HFF-Myc (cell line): ENCODE results near the gene ABHD11.

Source experiments
- DNase-seq: peaks from one replicate; pipeline ENCODE4 v3.0.0-alpha.2; 2011; ENCODE audit warnings: low read depth; ENCODE audit errors: extremely low read depth
- H3K4me3 ChIP-seq: replicated peaks from 2 replicates; pipeline ENCODE4 v1.5.1; 2011; ENCODE audit warnings: low read depth, mild to moderate bottlenecking, control low read depth, low read length
- TF ChIP-seq, protein P1 (sequence below): IDR thresholded peaks from 2 replicates; pipeline ENCODE4 v1.5.1; 2012; ENCODE audit warnings: mild to moderate bottlenecking, low read depth, low read length, control low read depth; ENCODE audit errors: missing control alignments

ABHD11 gene

DNA sequence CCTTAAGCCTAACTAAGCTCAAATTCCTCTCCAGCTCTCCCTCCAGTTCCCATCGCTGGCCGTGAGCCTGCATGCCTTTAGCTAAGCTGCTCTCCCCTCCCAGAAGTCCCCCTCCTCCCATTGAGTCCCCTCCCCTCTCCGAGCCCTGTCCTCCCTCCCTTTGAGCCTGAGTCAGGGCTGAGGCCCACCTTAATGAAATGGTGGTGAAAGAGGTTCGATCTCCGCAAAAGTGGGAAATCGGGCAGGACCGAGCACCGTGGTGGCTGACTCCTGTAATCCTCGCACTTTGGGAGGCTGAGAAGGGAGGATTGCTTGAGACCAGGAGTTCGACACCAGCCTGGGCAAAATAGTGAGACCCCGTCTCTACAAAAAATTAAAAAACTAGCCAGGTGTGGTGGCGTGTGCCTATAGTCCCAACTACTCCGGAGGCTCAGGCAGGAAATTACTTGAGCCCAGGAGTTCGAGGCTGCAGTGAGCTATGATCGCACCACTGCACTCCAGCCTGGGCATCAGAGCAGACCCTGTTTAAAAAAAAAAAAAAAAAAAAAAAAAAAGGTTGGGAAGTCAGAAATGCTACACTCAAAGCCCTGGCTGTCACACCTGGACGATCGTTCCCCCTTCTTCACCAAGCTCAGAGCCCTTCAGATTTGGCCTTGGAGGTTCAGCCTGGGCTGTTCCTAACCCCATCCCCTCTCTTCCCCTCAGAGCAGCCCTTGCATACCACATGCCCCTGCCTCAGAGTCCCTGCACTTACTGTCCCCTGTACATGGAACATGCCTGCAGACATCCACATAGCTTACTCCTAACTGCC lies 32.5 kb upstream of the ABHD11 start:
- TF ChIP-seq, protein P1, sequence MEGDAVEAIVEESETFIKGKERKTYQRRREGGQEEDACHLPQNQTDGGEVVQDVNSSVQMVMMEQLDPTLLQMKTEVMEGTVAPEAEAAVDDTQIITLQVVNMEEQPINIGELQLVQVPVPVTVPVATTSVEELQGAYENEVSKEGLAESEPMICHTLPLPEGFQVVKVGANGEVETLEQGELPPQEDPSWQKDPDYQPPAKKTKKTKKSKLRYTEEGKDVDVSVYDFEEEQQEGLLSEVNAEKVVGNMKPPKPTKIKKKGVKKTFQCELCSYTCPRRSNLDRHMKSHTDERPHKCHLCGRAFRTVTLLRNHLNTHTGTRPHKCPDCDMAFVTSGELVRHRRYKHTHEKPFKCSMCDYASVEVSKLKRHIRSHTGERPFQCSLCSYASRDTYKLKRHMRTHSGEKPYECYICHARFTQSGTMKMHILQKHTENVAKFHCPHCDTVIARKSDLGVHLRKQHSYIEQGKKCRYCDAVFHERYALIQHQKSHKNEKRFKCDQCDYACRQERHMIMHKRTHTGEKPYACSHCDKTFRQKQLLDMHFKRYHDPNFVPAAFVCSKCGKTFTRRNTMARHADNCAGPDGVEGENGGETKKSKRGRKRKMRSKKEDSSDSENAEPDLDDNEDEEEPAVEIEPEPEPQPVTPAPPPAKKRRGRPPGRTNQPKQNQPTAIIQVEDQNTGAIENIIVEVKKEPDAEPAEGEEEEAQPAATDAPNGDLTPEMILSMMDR = no peak
- no peak for DNase-seq
- H3K4me3 ChIP-seq = no peak overlapping the region

DNA sequence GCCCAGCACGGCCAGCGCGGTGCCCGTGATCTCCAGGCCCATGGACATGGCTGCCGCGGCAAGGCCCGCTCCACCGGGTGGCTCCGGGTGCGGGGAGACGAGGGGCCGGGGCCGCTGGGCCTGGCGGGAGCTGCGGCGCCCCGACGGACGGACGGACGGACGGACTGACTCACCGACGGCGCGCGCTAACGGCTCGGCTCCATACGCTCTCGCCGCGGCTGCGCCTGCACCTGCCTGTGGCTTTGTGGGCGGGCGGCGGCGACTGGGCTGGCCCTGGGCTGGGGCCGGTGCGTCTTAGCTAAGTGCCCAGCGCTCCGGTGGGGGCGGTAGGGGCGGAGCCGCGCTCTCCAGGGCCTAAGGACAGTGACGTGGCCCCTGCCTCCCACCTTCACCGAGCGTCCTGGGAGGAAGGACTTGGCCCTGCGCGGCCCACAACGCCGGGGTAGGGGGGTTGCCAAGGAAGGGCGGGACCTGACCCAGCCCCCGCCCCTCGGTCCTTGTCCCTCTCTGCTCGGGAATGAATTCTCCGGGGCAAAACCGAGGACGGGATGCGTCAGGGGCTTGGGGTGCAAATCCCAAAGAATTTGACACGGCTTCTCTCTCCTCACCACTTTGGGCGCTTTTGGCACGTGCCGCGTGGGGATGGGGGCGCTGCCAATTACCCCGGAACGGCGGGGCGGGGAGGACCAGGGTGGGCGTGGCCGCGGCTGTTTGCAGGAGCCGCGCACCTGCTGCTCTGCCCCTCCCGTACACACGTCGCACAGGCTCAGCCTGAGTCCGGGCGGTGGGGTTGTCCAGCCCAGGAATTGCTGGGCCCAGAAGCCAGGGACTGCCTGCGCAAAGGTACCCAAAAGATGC lies 31.6 kb upstream of the ABHD11 start, which contains the start of gene CLDN3:
Gene CLDN3 (minus strand): TSS at position 269 of the 858 bp plus-strand sequence. CDS start 221 bp downstream, at position 48.
- H3K4me3 ChIP-seq = no peak within 1 kb of the TSS
- TF ChIP-seq, protein P1 = no peak
- DNase-seq = no peak

DNA sequence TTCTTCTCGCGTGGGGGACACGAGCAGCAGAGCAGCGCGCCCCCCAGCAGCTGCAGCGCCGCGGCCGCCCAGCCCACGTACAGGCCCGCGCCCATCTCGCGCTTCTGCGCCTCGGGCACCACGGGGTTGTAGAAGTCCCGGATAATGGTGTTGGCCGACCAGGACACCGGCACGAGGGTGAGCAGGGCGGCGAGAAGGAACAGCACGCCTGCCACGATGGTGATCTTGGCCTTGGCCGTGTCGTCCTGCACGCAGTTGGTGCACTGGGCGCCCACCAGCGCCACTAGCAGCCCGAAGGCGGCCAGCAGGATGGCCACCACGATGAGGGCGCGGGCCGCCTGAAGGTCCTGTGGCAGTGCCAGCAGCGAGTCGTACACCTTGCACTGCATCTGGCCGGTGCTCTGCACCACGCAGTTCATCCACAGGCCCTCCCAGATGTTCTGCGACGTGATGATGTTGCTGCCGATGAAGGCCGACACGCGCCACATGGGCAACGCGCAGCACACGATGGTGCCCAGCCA lies 30.9 kb upstream of the ABHD11 start:
- DNase-seq = no peak
- H3K4me3 ChIP-seq = no peak overlapping the region
- TF ChIP-seq, protein P1 = no peak

DNA sequence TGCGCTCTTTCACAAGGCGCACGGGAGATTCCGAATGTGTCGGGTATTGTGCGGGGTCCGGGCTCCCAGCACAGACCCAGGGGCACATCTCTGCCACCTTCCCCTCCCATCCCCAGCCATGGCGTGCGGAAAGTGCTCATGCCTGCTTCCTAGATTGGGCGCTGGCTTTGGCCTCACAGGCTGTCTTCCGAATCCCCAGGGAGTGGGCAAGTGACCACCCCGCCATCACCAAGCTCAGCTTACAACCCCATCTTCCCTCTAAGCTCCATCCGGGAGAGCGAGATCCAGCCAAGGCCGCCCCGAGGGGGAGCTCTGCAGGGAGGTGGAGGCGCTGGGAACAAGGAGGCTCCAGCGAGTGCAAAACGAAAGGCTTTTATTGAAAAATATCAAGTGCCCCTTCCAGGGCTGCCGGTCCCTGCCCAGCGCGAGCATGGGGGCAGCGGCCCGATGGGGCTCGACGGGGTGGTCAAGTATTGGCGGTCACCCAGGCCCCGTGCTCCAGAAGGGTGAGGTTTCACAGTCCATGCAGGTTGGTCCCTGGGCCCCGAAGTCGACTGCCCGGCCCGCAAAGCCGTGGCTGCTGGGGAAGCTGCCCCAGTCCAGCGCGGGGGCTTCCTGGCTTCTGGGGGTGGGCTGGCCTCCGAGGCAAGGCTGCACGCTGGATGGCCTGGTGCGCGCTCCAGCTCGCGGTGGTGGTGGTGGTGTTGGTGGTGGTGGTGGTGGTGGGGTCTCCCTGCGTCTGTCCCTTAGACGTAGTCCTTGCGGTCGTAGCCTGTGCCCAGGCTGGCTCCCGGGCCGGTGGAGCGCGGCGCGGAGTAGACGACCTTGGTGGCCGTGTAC lies 30.3 kb upstream of the ABHD11 start:
- no peak for DNase-seq
- no peak overlapping the region for H3K4me3 ChIP-seq

DNA sequence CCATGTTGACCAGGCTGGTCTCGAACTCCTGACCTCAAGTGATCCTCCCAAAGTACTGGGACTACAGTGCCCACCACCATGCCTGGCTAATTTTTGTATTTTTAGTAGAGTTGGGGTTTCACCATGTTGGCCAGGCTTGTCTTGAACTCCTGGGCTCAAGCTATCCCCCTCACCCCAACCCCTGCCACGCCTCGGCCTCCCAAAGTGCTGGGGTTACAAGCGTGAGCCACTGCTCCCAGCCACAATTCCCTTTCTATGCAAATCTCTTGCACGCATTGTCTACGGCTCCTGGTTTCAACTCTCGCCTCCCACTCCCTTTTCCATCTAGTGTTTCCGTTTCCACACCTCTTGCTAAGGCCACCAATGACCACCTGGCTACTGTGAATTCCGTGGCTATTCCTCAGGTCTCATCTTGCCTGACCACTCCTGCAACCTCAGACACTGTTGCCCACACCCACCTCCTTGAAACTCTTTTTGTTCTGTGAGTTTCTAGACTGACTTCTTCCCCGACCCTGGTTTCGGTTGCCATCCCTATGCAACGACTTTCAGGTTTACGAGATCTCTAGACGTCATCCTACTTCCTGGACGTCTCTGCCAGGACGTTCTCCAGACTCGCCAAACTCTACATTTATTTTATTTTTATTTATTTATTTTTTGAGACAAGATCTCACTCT lies 28.1 kb upstream of the ABHD11 start:
- DNase-seq = no peak
- TF ChIP-seq, protein P1 = no peak
- H3K4me3 ChIP-seq = no peak overlapping the region

More for the DNA sequence above, 30.3 kb upstream of the ABHD11 start:
- TF ChIP-seq, protein P1 = no peak

DNA sequence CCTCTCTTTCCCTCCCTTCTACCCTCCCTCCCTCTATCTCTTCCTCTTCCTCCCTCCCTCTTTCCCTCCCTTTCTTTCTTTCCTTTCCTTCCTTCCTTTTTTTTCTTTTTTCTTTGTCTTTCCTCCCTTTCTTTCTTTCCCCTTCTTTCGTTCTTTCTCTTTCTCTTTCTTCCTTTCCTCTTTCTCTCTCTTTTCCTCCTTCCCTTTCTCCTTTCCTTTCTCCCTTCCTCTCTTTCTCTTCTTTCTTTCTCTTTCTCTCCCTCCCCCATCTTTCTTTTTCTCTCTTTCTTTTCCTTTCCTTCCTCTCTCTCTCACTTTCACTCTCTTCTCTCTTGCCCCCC lies 24.0 kb upstream of the ABHD11 start:
- TF ChIP-seq, protein P1 = no peak
- no peak for DNase-seq

More for the DNA sequence above, 24.0 kb upstream of the ABHD11 start:
- no peak overlapping the region for H3K4me3 ChIP-seq
